Panc1 (cell line): ENCODE data around the gene ST6GALNAC6. TPM values are rescaled to one million over a fixed set of nuclear protein-coding genes. Genes with fewer than 3 reads are reported as not detected.

ENCODE experiments used
- ATAC-seq: fragments of 200-7000 bp; cut with Tn5 transposase; 2 replicates; pipeline ENCODE4 v1.9.1; 2020; ENCODE audit warnings: mild to moderate bottlenecking, moderate library complexity
- BruUV-seq: library from RNA; stranded (reverse); fragments of 400-500 nt; replicated peaks from 2 replicates; lab custom pipeline; 2021; lab: Mats Ljungman, UMichigan
- CTCF ChIA-PET: fragments of 300-600 bp; sonication (Branson Sonifier 250); formaldehyde crosslinking; loops from one replicate; lab custom pipeline; 2022; ENCODE audit warnings: antibody characterized with exemption; lab: Charles Lee
- POLR2A ChIA-PET: fragments of 300-600 bp; sonication (Branson Sonifier 250); formaldehyde crosslinking; loops from one replicate; lab custom pipeline; 2022; ENCODE audit warnings: antibody characterized with exemption; lab: Charles Lee
- DNase-seq: peaks from one replicate; pipeline ENCODE4 v3.0.0-alpha.2; 2010; ENCODE audit warnings: low read depth, low spot score
- H3K27ac ChIP-seq: 2 replicates; pipeline ENCODE4 v1.5.1; 2011; ENCODE audit warnings: mild to moderate bottlenecking, low read length, inconsistent platforms
- H3K27me3 ChIP-seq: fragments of 200-500 bp; sonication (Bioruptor generic); 2 replicates; pipeline ENCODE4 v1.6.0; 2014; ENCODE audit warnings: low read length, inconsistent platforms; ENCODE audit not compliant: control insufficient read depth, insufficient read depth
- H3K36me3 ChIP-seq: fragments of 200-500 bp; sonication (Bioruptor generic); 2 replicates; pipeline ENCODE4 v1.5.1; 2014; ENCODE audit warnings: inconsistent platforms, mild to moderate bottlenecking, low read length, moderate library complexity; ENCODE audit not compliant: control insufficient read depth, insufficient read depth
- H3K4me1 ChIP-seq: 2 replicates; pipeline ENCODE4 v1.5.1; 2011; ENCODE audit warnings: inconsistent platforms, mild to moderate bottlenecking, low read length, moderate library complexity; ENCODE audit not compliant: control insufficient read depth, insufficient read depth
- H3K4me3 ChIP-seq, 2 experiments: 2 replicates each; pipeline ENCODE4 v1.5.1; 2011 to 2012; ENCODE audit warnings: low read depth in 2 of 2, low read length in 2 of 2, mild to moderate bottlenecking in 2 of 2, inconsistent platforms in 1 of 2, moderate library complexity in 1 of 2
- H3K9me3 ChIP-seq: fragments of 200-500 bp; sonication (Bioruptor generic); 2 replicates; pipeline ENCODE4 v1.5.1; 2014; ENCODE audit warnings: low read depth, mild to moderate bottlenecking, inconsistent platforms, low read length, moderate library complexity; ENCODE audit not compliant: control insufficient read depth, insufficient read depth
- CTCF ChIP-seq: fragments of 450-650 bp; IDR thresholded peaks from 2 replicates; pipeline ENCODE4 v1.5.1; 2017; ENCODE audit warnings: mild to moderate bottlenecking
- POLR2AphosphoS5 ChIP-seq: IDR thresholded peaks from 2 replicates; pipeline ENCODE4 v1.6.1; 2012; ENCODE audit warnings: mild to moderate bottlenecking, low read depth, low read length, moderate library complexity
- REST ChIP-seq, 2 experiments: IDR thresholded peaks; 2 replicates each; pipeline ENCODE4 v1.6.1; 2011 to 2012; ENCODE audit warnings: low read depth in 2 of 2, control low read depth in 1 of 2, low read length in 1 of 2, mild to moderate bottlenecking in 1 of 2, moderate library complexity in 1 of 2; ENCODE audit not compliant: insufficient read depth in 1 of 2
- SIN3A ChIP-seq: IDR thresholded peaks from 2 replicates; pipeline ENCODE4 v1.6.1; 2012; ENCODE audit warnings: low read depth, mild to moderate bottlenecking, low read length, moderate library complexity, borderline replicate concordance; ENCODE audit not compliant: insufficient read depth
- TCF7L2 ChIP-seq: IDR thresholded peaks from 2 replicates; pipeline ENCODE4 v1.6.1; 2011; ENCODE audit warnings: mild to moderate bottlenecking, low read depth, low read length, inconsistent platforms
- in situ Hi-C: cut with HindIII; loops from 2 replicates; pipeline ENCODE4 v1.10.0; 2016; ENCODE audit warnings: low sequenced_read_pairs, low pct_unique_long_range_greater_than_20kb
- intact Hi-C: fragments of 100-400 bp; cut with micrococcal nuclease; formaldehyde crosslinking; loops from one replicate; pipeline ENCODE4 v1.10.0; 2022; ENCODE audit not compliant: unreplicated experiment
- total RNA-seq: library from RNA; stranded (reverse); gene quantifications from one replicate; pipeline ENCODE4 v1.2.1, GENCODE V29; 2021; ENCODE audit not compliant: unreplicated experiment

The ST6GALNAC6 gene
- total RNA-seq, 1 experiment from 2014 or later, result 50.2 TPM

GRCh38 chr9:127854960-127855359, 44.4 kb downstream of the ST6GALNAC6 start:
- in situ Hi-C loops, result no loop called here
- no peaks in the 10 kb centered on the region for H3K36me3 ChIP-seq

GRCh38 chr9:127854184-127854806, 45.1 kb downstream of the ST6GALNAC6 start, which contains the start of gene ENG:
Gene ENG, minus strand, starts transcription at chr9:127854658. Its CDS starts 303 bp downstream, at chr9:127854355.
- TF ChIP-seq POLR2AphosphoS5 (no peak), REST (IDR thresholded peaks at IDR 0.05; ENCODE audit: insufficient read depth in 1 of 2, low read depth in 2 of 2, low read length in 1 of 2) (no peak), SIN3A (no peak), TCF7L2 (no peak), CTCF (no peak)
- in situ Hi-C loops (no loop called here), intact Hi-C loops (no loop called here)
- POLR2A ChIA-PET, result interaction anchor here (0.5 kb wide), 1 partner anchor 68 kb away, joined by 3 read pairs; no protein-coding TSS in a partner anchor
- peak; percentile 86 for ATAC-seq
- DNase-seq, result no peak
- no peaks in the 10 kb centered on the region for H3K36me3 ChIP-seq
- peak within 1 kb of the TSS; percentile 45 to 56 for H3K4me3 ChIP-seq
- no peaks in the 10 kb centered on the region for H3K27me3 ChIP-seq
- CTCF ChIA-PET, result interaction anchor here (1.1 kb wide), 1 partner anchor 10 kb away, joined by 3 read pairs; no protein-coding TSS in a partner anchor
- peaks cover 5% of the 10 kb centered on the region; the same call in 1 of the 2 replicates for H3K4me1 ChIP-seq
- no TSS peak for BruUV-seq
- 0 out of 2 replicates have a peak, but pooled peaks cover under 1% of the 10 kb centered on the region for H3K9me3 ChIP-seq
- peak within 1 kb of the TSS; percentile 68 for H3K27ac ChIP-seq

More at GRCh38 chr9:127854960-127855359, 44.4 kb downstream of the ST6GALNAC6 start:
- Histone ChIP-seq H3K9me3 (no peaks in the 10 kb centered on the region), H3K27me3 (no peaks in the 10 kb centered on the region), H3K27ac (no peak overlapping the region), H3K4me3 (no peak overlapping the region), H3K4me1 (peaks cover 5% of the 10 kb centered on the region; the same call in 1 of the 2 replicates)
- ATAC-seq (no peak), DNase-seq (no peak)
- no TSS peak for BruUV-seq
- ChIA-PET POLR2A (interaction anchor here (0.5 kb wide), 1 partner anchor 67 kb away, joined by 3 read pairs; no protein-coding TSS in a partner anchor), CTCF (interaction anchor here (1.1 kb wide), 1 partner anchor 11 kb away, joined by 3 read pairs; no protein-coding TSS in a partner anchor)
- TF ChIP-seq REST (IDR thresholded peaks at IDR 0.05; ENCODE audit: insufficient read depth in 1 of 2, low read depth in 2 of 2, low read length in 1 of 2) (no peak), SIN3A (no peak)
- intact Hi-C loops, result no loop called here
